Lung (tissue), 12 donors: ENCODE results near the gene SCARF2. TPM values are rescaled to one million over a fixed set of nuclear protein-coding genes. Genes with fewer than 3 reads are reported as not detected.

Experiments used
- ATAC-seq: fragments of 200-7000 bp; cut with Tn5 transposase; one replicate; pipeline ENCODE4 v1.9.1; 2020; ENCODE audit warnings: moderate number of reproducible peaks; ENCODE audit not compliant: insufficient read depth, low FRiP score
- DNase-seq, 3 donors: peaks; one replicate each; pipeline ENCODE4 v3.0.0-alpha.2; 2013 to 2017
- H3K27ac ChIP-seq, 2 donors: one replicate each; pipeline ENCODE4 v1.5.1; 2013; ENCODE audit warnings: mild to moderate bottlenecking in 2 of 2, moderate library complexity in 2 of 2, control low read depth in 1 of 2, inconsistent platforms in 1 of 2, low read depth in 1 of 2, low read length in 1 of 2
- H3K27me3 ChIP-seq, 3 donors: one replicate each; pipeline ENCODE4 v1.5.1; 2013; ENCODE audit warnings: low read length in 2 of 3; ENCODE audit not compliant: control insufficient read depth in 3 of 3, insufficient read depth in 3 of 3
- H3K36me3 ChIP-seq, 4 donors: one replicate each; pipeline ENCODE4 v1.5.1; 2013; ENCODE audit warnings: low read length in 4 of 4, mild to moderate bottlenecking in 1 of 4, moderate library complexity in 1 of 4; ENCODE audit not compliant: control insufficient read depth in 4 of 4, insufficient read depth in 4 of 4
- H3K4me1 ChIP-seq, 5 donors: one replicate each; pipeline ENCODE4 v1.5.1; 2013; ENCODE audit warnings: low read length in 5 of 5, mild to moderate bottlenecking in 2 of 5, moderate library complexity in 1 of 5; ENCODE audit not compliant: control insufficient read depth in 5 of 5, insufficient read depth in 5 of 5
- H3K4me3 ChIP-seq: one replicate; pipeline ENCODE4 v1.5.1; 2013; ENCODE audit warnings: mild to moderate bottlenecking, control low read depth, moderate library complexity
- H3K9ac ChIP-seq, 2 donors: one replicate each; pipeline ENCODE4 v1.5.1; 2013; ENCODE audit warnings: low read length in 2 of 2, control low read depth in 1 of 2; ENCODE audit not compliant: insufficient read depth in 1 of 2
- H3K9me3 ChIP-seq, 4 donors: one replicate each; pipeline ENCODE4 v1.5.1; 2013; ENCODE audit warnings: low read length in 3 of 4, mild to moderate bottlenecking in 1 of 4, moderate library complexity in 1 of 4; ENCODE audit not compliant: control insufficient read depth in 4 of 4, insufficient read depth in 3 of 4
- WGBS, 2 donors: extraction: QIAGEN DNeasy Blood & Tissue Kit; methylation state at CpG; one replicate each; pipeline ENCODE4 v1.1.7; 2013; 5-methylcytosine and 5-hydroxymethylcytosine counted together
- polyA plus RNA-seq, 2 donors: library from polyadenylated mRNA; stranded (reverse); fragments of 200-250 nt; gene quantifications; one replicate each; pipeline ENCODE4 v1.2.1, GENCODE V29; 2013
- total RNA-seq, 2 donors: library from RNA; depleted of rRNA in 1 of 2; stranded (reverse); fragments of >200 nt in 1 of 2; gene quantifications; one replicate each; pipeline ENCODE4 v1.2.1, GENCODE V29; 2014 to 2021
- TF ChIP-seq, protein P1 (sequence below): IDR thresholded peaks from 2 replicates; pipeline ENCODE4 v1.5.1; 2012; ENCODE audit warnings: mild to moderate bottlenecking; ENCODE audit errors: control extremely low read depth, extremely low read depth
- donor health status: control.
- donor health status: control.
- donor health status: Bipolar disorder and iron deficiency.
- donor health status: healthy.
- donor health status: DM: yes; HTN: yes; CAD: no.

The SCARF2 gene
- total and polyA plus RNA-seq, 4 donors, result 4.7 to 32.9 (median 16.4) TPM

DNA sequence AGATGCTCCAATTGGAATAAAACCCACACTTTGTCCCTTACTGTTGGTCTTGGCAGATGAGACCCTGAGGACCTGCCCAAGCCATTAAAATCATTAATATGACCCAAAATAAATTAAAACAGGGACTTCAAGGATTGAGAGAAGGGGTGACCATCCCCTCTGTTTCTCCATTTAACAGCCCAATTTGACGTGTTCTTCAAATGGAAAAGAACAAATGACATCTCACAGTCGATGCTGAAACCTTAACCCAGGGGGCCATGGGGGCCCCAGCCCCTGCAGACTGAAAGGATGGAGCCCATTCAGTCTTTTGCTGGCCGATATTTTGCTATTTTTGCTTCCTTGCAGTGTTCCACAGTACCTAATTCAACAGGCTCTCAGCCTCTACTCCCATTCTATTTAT, 23.2 kb downstream of the SCARF2 start:
- TF ChIP-seq, protein P1, sequence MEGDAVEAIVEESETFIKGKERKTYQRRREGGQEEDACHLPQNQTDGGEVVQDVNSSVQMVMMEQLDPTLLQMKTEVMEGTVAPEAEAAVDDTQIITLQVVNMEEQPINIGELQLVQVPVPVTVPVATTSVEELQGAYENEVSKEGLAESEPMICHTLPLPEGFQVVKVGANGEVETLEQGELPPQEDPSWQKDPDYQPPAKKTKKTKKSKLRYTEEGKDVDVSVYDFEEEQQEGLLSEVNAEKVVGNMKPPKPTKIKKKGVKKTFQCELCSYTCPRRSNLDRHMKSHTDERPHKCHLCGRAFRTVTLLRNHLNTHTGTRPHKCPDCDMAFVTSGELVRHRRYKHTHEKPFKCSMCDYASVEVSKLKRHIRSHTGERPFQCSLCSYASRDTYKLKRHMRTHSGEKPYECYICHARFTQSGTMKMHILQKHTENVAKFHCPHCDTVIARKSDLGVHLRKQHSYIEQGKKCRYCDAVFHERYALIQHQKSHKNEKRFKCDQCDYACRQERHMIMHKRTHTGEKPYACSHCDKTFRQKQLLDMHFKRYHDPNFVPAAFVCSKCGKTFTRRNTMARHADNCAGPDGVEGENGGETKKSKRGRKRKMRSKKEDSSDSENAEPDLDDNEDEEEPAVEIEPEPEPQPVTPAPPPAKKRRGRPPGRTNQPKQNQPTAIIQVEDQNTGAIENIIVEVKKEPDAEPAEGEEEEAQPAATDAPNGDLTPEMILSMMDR, result no peak
- Histone ChIP-seq H3K9ac (no peak overlapping the region), H3K27ac (no peak overlapping the region), H3K36me3 (no peaks in the 10 kb centered on the region), H3K4me1 (no peaks in the 10 kb centered on the region), H3K27me3 (no peaks in the 10 kb centered on the region), H3K9me3 (no peaks in the 10 kb centered on the region), H3K4me3 (no peak overlapping the region)
- ATAC-seq (no peak), DNase-seq (no peak)
- 69 to 94% methylated on average over 3 of the region's 3 CpGs for WGBS, 2 donors

DNA sequence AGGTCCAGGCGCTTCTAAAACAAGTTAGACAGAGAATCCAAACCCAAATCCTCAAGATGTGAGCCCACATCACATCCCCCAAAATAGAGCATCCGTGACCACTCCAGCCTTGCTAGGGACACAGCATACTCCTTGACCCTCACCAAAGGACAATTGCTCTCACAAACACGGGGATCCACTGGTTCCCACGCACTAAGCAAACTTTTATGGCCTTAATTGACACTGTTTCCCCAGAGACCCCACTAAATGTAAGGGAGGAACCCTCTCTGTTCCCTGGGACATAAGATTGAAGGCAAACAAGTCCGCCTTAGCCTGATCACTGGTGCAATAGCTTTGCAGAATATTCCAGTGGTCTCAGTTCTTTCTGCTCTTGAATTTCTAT, 23.6 kb downstream of the SCARF2 start:
- ATAC-seq (no peak), DNase-seq (no peak)
- Histone ChIP-seq H3K4me3 (no peak overlapping the region), H3K27me3 (no peaks in the 10 kb centered on the region), H3K9me3 (no peaks in the 10 kb centered on the region), H3K9ac (no peak overlapping the region), H3K4me1 (no peaks in the 10 kb centered on the region), H3K36me3 (no peaks in the 10 kb centered on the region), H3K27ac (no peak overlapping the region)
- WGBS, 2 donors, result 85 to 95% methylated on average over 5 of the region's 5 CpGs
- TF ChIP-seq, protein P1, result no peak

DNA sequence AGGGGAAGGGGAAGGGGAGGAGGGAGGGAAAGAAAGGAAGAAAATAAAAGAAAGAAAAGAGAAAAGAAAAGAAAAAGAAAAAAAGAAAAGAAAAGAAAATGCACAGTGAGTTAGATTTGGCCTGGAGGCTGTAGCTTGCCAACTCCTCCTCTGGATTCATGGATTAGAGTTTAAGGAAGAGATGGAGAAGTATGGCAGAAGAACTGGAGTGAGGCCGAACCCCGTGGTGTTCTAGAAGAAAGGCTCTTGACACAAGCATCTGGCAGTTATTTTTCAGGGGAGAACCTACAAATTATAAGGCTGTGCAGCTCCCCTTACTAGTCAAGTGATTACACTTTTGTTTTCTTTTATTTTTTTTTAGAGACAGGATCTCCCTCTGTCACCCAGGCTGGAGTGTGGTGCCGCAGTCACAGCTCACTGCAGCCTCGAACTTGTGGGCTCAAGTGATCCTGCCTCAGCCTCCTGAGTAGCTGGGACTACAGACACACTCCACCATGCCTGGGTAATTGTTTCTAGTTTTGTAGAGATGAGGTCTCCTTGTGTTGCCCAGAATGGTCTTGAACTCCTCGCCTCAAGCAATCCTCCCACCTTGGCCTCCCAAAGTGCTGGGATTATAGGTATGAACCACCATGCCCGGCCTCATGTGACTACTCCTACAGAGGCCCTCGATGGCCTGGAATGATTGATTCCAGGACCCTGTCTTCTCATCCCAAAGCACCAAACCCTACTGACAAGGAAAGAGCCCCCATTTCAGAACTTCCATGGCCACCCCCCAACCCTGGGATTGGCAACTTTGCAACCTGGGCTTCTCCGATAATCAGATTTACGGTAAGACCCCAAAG, 24.2 kb downstream of the SCARF2 start:
- Histone ChIP-seq H3K4me3 (no peak overlapping the region), H3K9me3 (no peaks in the 10 kb centered on the region), H3K36me3 (no peaks in the 10 kb centered on the region), H3K27ac (no peak overlapping the region), H3K4me1 (no peaks in the 10 kb centered on the region), H3K27me3 (no peaks in the 10 kb centered on the region), H3K9ac (no peak overlapping the region)
- WGBS, 2 donors, result 95 to 96% methylated on average over 9 of the region's 9 CpGs
- DNase-seq (no peak), ATAC-seq (no peak)
- TF ChIP-seq, protein P1, result no peak
